HepG2 (cell line): ENCODE data around the gene SMARCE1. TPM values are rescaled to one million over a fixed set of nuclear protein-coding genes. Genes with fewer than 3 reads are reported as not detected.

Experiments used
- AGO1 ChIP-seq: fragments of 200-400 bp; formaldehyde crosslinking; IDR thresholded peaks from 2 replicates; pipeline ENCODE4 v1.6.1; 2017; ENCODE audit warnings: mild to moderate bottlenecking, low read depth, low read length, moderate library complexity; ENCODE audit not compliant: poor library complexity, severe bottlenecking
- ESRRA ChIP-seq: sonication (generic); formaldehyde crosslinking; IDR thresholded peaks from 2 replicates; pipeline ENCODE4 v1.5.1; 2020; ENCODE audit warnings: mild to moderate bottlenecking, low read depth, missing genetic modification reagents
- FOXC1 ChIP-seq: sonication (generic); formaldehyde crosslinking; IDR thresholded peaks from 2 replicates; pipeline ENCODE4 v1.8.0; 2022; ENCODE audit warnings: mild to moderate bottlenecking, missing genetic modification reagents, borderline replicate concordance
- GFI1 ChIP-seq: sonication (generic); formaldehyde crosslinking; IDR thresholded peaks from 2 replicates; pipeline ENCODE4 v1.5.0; 2020; ENCODE audit warnings: missing genetic modification reagents, mild to moderate bottlenecking, borderline replicate concordance
- HNF4A ChIP-seq: sonication (generic); formaldehyde crosslinking; IDR thresholded peaks from 2 replicates; pipeline ENCODE4 v1.4.0; 2020; ENCODE audit warnings: missing genetic modification reagents
- HNRNPL ChIP-seq: fragments of 200-400 bp; formaldehyde crosslinking; IDR thresholded peaks from 2 replicates; pipeline ENCODE4 v1.6.1; 2017; ENCODE audit warnings: mild to moderate bottlenecking, low read depth, low read length
- HNRNPUL1 ChIP-seq: fragments of 200-400 bp; formaldehyde crosslinking; IDR thresholded peaks from 2 replicates; pipeline ENCODE4 v1.6.1; 2017; ENCODE audit warnings: low read depth, mild to moderate bottlenecking, low read length, moderate library complexity
- HOXA3 ChIP-seq: sonication (generic); formaldehyde crosslinking; IDR thresholded peaks from 2 replicates; pipeline ENCODE4 v1.5.0; 2020; ENCODE audit warnings: missing genetic modification reagents
- IKZF1 ChIP-seq: fragments of 450-650 bp; IDR thresholded peaks from 2 replicates; pipeline ENCODE4 v1.7.1; 2016
- ISX ChIP-seq: sonication (generic); formaldehyde crosslinking; conservative IDR thresholded peaks from 2 replicates; pipeline ENCODE4 v1.5.0; 2020; ENCODE audit warnings: missing genetic modification reagents
- KDM6A ChIP-seq: IDR thresholded peaks from 2 replicates; pipeline ENCODE4 v1.6.1; 2016; ENCODE audit warnings: low read depth
- KLF11 ChIP-seq: IDR thresholded peaks from 2 replicates; pipeline ENCODE4 v1.6.1; 2016; ENCODE audit warnings: missing compliant biosample characterization
- MXD4 ChIP-seq: IDR thresholded peaks from 2 replicates; pipeline ENCODE4 v1.6.1; 2016; ENCODE audit warnings: mild to moderate bottlenecking, missing biosample characterization, missing genetic modification reagents
- SALL2 ChIP-seq: sonication (generic); formaldehyde crosslinking; IDR thresholded peaks from 2 replicates; pipeline ENCODE4 v1.8.1; 2023; ENCODE audit warnings: mild to moderate bottlenecking, missing genetic modification reagents, inconsistent platforms
- SP1 ChIP-seq, 2 experiments: fragments of 450-650 bp in 1 of 2; sonication (generic) in 1 of 2; formaldehyde crosslinking in 1 of 2; IDR thresholded peaks; 2 replicates each; pipeline versions ENCODE4 v1.4.0 to v1.6.1; 2016 to 2020; ENCODE audit warnings: missing genetic modification reagents in 1 of 2
- SRSF4 ChIP-seq: fragments of 200-400 bp; formaldehyde crosslinking; IDR thresholded peaks from one replicate; pipeline ENCODE4 v1.6.1; 2018; ENCODE audit warnings: mild to moderate bottlenecking, low read depth, low read length, moderate library complexity; ENCODE audit not compliant: poor library complexity, severe bottlenecking
- SUZ12 ChIP-seq: fragments of 150-350 bp; IDR thresholded peaks from 2 replicates; pipeline ENCODE4 v1.6.1; 2014; ENCODE audit warnings: low read depth, low read length
- TCF7 ChIP-seq: sonication (generic); IDR thresholded peaks from 2 replicates; pipeline ENCODE4 v1.6.1; 2016; ENCODE audit warnings: antibody characterized with exemption, low read depth
- ZBTB21 ChIP-seq: sonication (generic); formaldehyde crosslinking; IDR thresholded peaks from 2 replicates; pipeline ENCODE4 v1.4.0; 2020; ENCODE audit warnings: missing genetic modification reagents
- ZNF17 ChIP-seq: sonication (generic); formaldehyde crosslinking; IDR thresholded peaks from 2 replicates; pipeline ENCODE4 v1.5.0; 2020; ENCODE audit warnings: mild to moderate bottlenecking, missing genetic modification reagents
- ZNF580 ChIP-seq: IDR thresholded peaks from 2 replicates; pipeline ENCODE4 v1.6.1; 2016; ENCODE audit warnings: low read depth, borderline replicate concordance
- ZNF710 ChIP-seq: sonication (generic); formaldehyde crosslinking; IDR thresholded peaks from 2 replicates; pipeline ENCODE4 v1.5.0; 2020; ENCODE audit warnings: mild to moderate bottlenecking, missing genetic modification reagents, borderline replicate concordance
- polyA plus RNA-seq, 8 experiments: library from polyadenylated mRNA; depleted of rRNA in 3 of 8; stranded (reverse) in 7 of 8; unstranded in 1 of 8; fragments of >200 nt; fragmentation: Illumina TruSeq in 4 of 8; extraction: Trizol in 4 of 8; gene quantifications; 2 replicates each; pipeline versions ENCODE4 v1.2.1 to v1.2.3, GENCODE V29; 2011 to 2016; ENCODE audit warnings: low read depth in 4 of 8, missing spikeins in 1 of 8, mixed read lengths in 1 of 8; ENCODE audit not compliant: insufficient read depth in 1 of 8
- total RNA-seq, 5 experiments: library from RNA; depleted of rRNA; stranded (reverse); fragments of >200 nt; fragmentation: Illumina TruSeq; extraction: Trizol; gene quantifications; 2 replicates each; pipeline ENCODE4 v1.2.3, GENCODE V29; 2016; ENCODE audit warnings: low read depth in 1 of 5
- TF ChIP-seq, protein P1 (sequence below): IDR thresholded peaks from 2 replicates; pipeline ENCODE4 v1.6.1; 2016; ENCODE audit warnings: low read depth, missing genetic modification reagents, missing compliant biosample characterization

SMARCE1 gene
- total and polyA plus RNA-seq, 2 of the 13 experiments (the other 11 are each of a cell fraction or from before 2014, with no cell fraction given) = 43.5 to 127 TPM

GRCh38 chr17:40647624-40648383 is at the start of gene SMARCE1 (continued):
- TF ChIP-seq ZNF580 (CRISPR knock-in tag) (no peak; the same call in none of the 2 replicates), HNRNPL (peak; percentile 50; the same call in 1 of the 2 replicates), TCF7 (no peak), FOXC1 (CRISPR knock-in tag) (peak; percentile 43), SP1 (IDR thresholded peaks at IDR 0.05) (no peak), SP1 (CRISPR knock-in tag; IDR thresholded peaks at IDR 0.05) (peak; percentile 68), ZBTB21 (no peak; the same call in 1 of the 2 replicates), MXD4 (CRISPR knock-in tag) (peak; percentile 53; the same call in 1 of the 2 replicates), HNF4A (CRISPR knock-in tag) (peak; percentile 28; the same call in 1 of the 2 replicates), HNRNPUL1 (no peak), ISX (CRISPR knock-in tag) (peak; percentile 87; the same call in 1 of the 2 replicates), KDM6A (CRISPR knock-in tag) (no peak; the same call in 1 of the 2 replicates), HOXA3 (CRISPR knock-in tag) (peak; percentile 41), KLF11 (CRISPR knock-in tag) (no peak), SALL2 (CRISPR knock-in tag) (peak; percentile 23; the same call in 1 of the 2 replicates), ZNF710 (peak; percentile 73), AGO1 (no peak), IKZF1 (no peak), ZNF17 (CRISPR knock-in tag) (no peak), SRSF4 (no peak), ESRRA (no peak), SUZ12 (no peak), GFI1 (0 out of 2 replicates have a peak, but pooled peaks have one; percentile 49)
- TF ChIP-seq, protein P1, sequence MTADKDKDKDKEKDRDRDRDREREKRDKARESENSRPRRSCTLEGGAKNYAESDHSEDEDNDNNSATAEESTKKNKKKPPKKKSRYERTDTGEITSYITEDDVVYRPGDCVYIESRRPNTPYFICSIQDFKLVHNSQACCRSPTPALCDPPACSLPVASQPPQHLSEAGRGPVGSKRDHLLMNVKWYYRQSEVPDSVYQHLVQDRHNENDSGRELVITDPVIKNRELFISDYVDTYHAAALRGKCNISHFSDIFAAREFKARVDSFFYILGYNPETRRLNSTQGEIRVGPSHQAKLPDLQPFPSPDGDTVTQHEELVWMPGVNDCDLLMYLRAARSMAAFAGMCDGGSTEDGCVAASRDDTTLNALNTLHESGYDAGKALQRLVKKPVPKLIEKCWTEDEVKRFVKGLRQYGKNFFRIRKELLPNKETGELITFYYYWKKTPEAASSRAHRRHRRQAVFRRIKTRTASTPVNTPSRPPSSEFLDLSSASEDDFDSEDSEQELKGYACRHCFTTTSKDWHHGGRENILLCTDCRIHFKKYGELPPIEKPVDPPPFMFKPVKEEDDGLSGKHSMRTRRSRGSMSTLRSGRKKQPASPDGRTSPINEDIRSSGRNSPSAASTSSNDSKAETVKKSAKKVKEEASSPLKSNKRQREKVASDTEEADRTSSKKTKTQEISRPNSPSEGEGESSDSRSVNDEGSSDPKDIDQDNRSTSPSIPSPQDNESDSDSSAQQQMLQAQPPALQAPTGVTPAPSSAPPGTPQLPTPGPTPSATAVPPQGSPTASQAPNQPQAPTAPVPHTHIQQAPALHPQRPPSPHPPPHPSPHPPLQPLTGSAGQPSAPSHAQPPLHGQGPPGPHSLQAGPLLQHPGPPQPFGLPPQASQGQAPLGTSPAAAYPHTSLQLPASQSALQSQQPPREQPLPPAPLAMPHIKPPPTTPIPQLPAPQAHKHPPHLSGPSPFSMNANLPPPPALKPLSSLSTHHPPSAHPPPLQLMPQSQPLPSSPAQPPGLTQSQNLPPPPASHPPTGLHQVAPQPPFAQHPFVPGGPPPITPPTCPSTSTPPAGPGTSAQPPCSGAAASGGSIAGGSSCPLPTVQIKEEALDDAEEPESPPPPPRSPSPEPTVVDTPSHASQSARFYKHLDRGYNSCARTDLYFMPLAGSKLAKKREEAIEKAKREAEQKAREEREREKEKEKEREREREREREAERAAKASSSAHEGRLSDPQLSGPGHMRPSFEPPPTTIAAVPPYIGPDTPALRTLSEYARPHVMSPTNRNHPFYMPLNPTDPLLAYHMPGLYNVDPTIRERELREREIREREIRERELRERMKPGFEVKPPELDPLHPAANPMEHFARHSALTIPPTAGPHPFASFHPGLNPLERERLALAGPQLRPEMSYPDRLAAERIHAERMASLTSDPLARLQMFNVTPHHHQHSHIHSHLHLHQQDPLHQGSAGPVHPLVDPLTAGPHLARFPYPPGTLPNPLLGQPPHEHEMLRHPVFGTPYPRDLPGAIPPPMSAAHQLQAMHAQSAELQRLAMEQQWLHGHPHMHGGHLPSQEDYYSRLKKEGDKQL = peak; percentile 15; the same call in 1 of the 2 replicates
